Stimulated activated memory B cell treated with anti-CD40 and anti-IgM and Interleukin-4, amounts not matched to agents 10 μg/mL and 1 μg/mL and 100 μg/mL, for 72 hours (primary cell): ENCODE data around the gene TEK.

Experiments
- ATAC-seq: fragments of 150-1000 bp; cut with Tn5 transposase; 2 replicates; pipeline ENCODE4 v1.10.0; 2021
- H3K27ac Mint-ChIP-seq: one replicate; pipeline ENCODE4 v1.8.0; 2022; ENCODE audit warnings: mild to moderate bottlenecking, mixed read lengths
- H3K27me3 Mint-ChIP-seq: one replicate; pipeline ENCODE4 v1.8.0; 2022; ENCODE audit warnings: mixed read lengths
- H3K36me3 Mint-ChIP-seq: one replicate; pipeline ENCODE4 v1.8.0; 2022; ENCODE audit warnings: mixed read lengths
- H3K4me1 Mint-ChIP-seq: one replicate; pipeline ENCODE4 v1.8.0; 2022; ENCODE audit warnings: mixed read lengths
- H3K4me3 Mint-ChIP-seq: one replicate; pipeline ENCODE4 v1.8.0; 2022; ENCODE audit warnings: mild to moderate bottlenecking, moderate library complexity, mixed read lengths
- H3K9me3 Mint-ChIP-seq: one replicate; pipeline ENCODE4 v1.8.0; 2022; ENCODE audit warnings: mixed read lengths

TEK gene

DNA sequence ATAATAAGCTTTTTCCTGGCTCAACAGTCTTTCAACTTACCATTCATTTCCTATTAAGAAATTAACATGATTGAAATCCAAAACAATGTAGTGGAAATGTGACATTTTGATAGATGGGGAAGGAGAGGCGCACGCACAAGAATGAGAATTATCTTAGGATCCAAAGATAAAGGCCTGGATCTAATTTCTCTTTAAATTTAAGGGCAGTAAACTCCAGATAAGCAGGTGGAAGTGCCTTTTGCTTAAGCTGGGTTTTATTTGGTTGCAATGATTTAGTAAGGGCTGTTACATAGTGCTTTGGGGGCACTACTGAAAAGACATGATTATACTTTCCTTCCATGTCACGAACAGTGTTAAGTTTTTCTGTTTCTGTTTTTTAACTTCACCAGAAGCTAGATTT lies 170.6 kb downstream of the TEK start:
- H3K4me1 Mint-ChIP-seq: peaks cover 17% of the 10 kb centered on the region
- no peak for ATAC-seq
- no peaks in the 10 kb centered on the region for H3K36me3 Mint-ChIP-seq
- no peaks in the 10 kb centered on the region for H3K9me3 Mint-ChIP-seq
- no peaks in the 10 kb centered on the region for H3K27me3 Mint-ChIP-seq
- H3K4me3 Mint-ChIP-seq: no peak overlapping the region
- no peak overlapping the region for H3K27ac Mint-ChIP-seq
